Stimulated activated CD8-positive, alpha-beta memory T cell treated with anti-CD3 and anti-CD28 coated beads, Interleukin-7, amount 100 ng/mL, for 4 hours (primary cell): ENCODE data around the gene ACTMAP.
"Not testable (repeated sequence)": the region's sequence is repeated elsewhere in the genome, so short reads cannot be mapped to it uniquely, and the experiment has no call there.

ENCODE experiments used
- DNase-seq, 2 donors: peaks; one replicate each; pipeline ENCODE4 v3.0.0-alpha.2; 2020; ENCODE audit warnings: low read depth in 2 of 2

Gene ACTMAP

GRCh38 chr19:40743926-40744325 is 6.4 kb downstream of the ACTMAP start:
- no peak for DNase-seq

- no peak for DNase-seq
Observed at GRCh38 chr19:40742886-40743285, 7.4 kb downstream of the ACTMAP start.

GRCh38 chr19:40742477-40742876 is 7.8 kb downstream of the ACTMAP start:
- DNase-seq, result no peak

- DNase-seq, result no peak
Observed at GRCh38 chr19:40741527-40742390, 8.5 kb downstream of the ACTMAP start.

GRCh38 chr19:40740747-40741146 is 9.5 kb downstream of the ACTMAP start:
- no peak for DNase-seq

- no peak for DNase-seq
Observed at GRCh38 chr19:40739871-40740703, 10.2 kb downstream of the ACTMAP start.

- DNase-seq, result no peak
Observed at GRCh38 chr19:40739030-40739839, 11.0 kb downstream of the ACTMAP start.

GRCh38 chr19:40737102-40737644 is 13.1 kb downstream of the ACTMAP start:
- DNase-seq, result no peak

GRCh38 chr19:40736661-40737060 is 13.6 kb downstream of the ACTMAP start:
- DNase-seq, result no peak

- DNase-seq, result no peak
Observed at GRCh38 chr19:40735013-40735771, 15.1 kb downstream of the ACTMAP start.

- no peak for DNase-seq
Observed at GRCh38 chr19:40733149-40733548, 17.1 kb downstream of the ACTMAP start.

- DNase-seq, result not testable (repeated sequence)
Observed at GRCh38 chr19:40732304-40732703, 18.0 kb downstream of the ACTMAP start.

- DNase-seq, result not testable (repeated sequence)
Observed at GRCh38 chr19:40730065-40730464, 20.2 kb downstream of the ACTMAP start.

GRCh38 chr19:40726279-40726678 is 24.0 kb downstream of the ACTMAP start:
- DNase-seq, result no peak

GRCh38 chr19:40724855-40725254 is 25.4 kb downstream of the ACTMAP start:
- DNase-seq, result no peak

- no peak for DNase-seq
Observed at GRCh38 chr19:40724315-40724714, 26.0 kb downstream of the ACTMAP start.

- no peak for DNase-seq
Observed at GRCh38 chr19:40723661-40724254, 26.5 kb downstream of the ACTMAP start.

GRCh38 chr19:40721936-40722661 is 28.2 kb downstream of the ACTMAP start:
- no peak for DNase-seq

- no peak for DNase-seq
Observed at GRCh38 chr19:40721140-40721486, 29.2 kb downstream of the ACTMAP start.

GRCh38 chr19:40719414-40719894 is 30.8 kb downstream of the ACTMAP start:
- no peak for DNase-seq
